ENCODE results near the gene RAMAC.
A peak's percentile ranks its signal among the peaks of the same experiment; 100 is the strongest.
"Not testable (repeated sequence)": the region's sequence is repeated elsewhere in the genome, so short reads cannot be mapped to it uniquely, and the experiment has no call there.

RAMAC gene

DNA sequence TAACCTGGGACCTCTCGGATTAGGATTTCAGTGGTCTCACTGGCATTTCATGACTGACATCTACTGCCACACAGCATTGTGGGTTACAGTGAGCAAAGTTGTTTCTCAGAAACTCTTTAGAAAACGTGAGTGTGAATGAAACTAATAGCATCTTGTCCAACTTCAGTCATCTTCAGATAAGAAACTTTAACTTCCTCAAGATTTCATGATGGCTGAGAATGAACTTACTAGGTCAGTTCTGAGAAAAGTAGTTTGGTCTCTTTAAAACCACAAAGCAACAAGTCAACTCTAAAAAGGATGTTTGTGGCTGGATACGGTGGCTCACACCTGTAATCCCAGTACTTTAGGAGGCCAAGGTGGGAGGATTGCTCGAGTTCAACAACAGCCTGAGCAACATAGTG lies 19.3 kb upstream of the RAMAC start:
- no peak for DNase-seq

DNA sequence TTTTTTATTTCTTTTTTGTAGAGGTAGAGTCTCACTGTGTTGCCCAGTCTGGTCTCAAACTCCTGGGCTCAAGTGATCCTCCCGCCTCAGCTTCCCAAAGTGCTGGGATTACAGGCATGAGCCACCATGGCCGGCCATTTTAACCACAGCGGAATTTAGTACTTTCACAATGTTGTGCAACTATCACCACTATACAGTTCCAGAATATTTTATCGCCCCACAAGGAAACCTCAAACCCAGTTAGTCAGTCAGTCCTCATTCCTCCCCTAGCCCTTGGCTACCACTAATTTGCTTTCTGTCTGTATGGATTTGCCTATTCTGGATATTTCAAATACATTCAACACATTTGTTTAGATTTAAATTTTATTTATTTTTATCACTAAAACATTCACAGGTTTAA lies 17.9 kb upstream of the RAMAC start:
- no peak for DNase-seq

DNA sequence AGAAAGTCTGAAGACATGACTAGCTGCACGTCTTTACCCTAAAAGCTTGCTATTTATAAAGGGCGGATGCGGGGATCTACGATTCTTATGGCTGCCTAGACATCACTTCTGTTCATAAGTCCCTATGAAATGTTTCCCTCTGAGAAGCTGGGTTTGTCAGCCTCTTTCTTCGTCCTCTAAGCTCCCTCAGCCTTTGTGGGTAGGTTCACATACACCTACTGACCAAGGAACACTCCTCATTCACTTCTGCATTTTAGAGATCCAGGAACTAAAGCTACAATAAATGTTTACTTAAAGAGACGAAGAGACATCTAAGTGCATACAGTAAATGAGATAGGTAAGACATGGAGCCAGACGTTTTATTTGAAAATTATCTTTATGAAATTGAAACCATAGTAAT lies 16.7 kb upstream of the RAMAC start:
- no peak for DNase-seq

DNA sequence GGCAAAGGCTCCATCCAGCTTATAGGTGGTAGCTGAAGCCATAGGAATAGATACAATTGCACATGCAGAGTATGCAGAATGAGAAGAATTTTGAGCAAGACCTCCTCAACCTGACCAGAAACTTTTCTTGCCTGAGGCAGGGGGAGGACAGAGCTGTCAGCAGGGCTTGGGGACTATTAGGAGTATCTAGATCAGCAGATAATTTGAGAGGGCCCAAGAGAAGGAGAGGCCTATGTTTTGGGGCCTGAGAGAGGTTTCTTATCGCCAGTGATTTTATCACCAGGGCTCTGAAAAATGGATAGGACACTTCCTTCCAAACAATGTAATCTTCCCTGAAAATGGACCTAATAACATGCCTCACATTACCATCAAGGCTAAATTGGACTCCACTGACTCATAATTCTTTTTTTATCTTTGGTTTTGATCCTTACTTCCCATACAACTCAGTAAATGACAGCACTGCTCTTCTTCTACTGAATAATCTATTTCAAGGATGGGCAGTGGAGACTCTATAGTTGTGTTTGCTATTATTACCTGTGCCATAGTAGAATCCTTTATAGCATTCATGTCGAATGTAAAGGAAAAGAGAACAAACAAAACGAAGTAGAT lies 15.8 kb upstream of the RAMAC start:
- DNase-seq = no peak

DNA sequence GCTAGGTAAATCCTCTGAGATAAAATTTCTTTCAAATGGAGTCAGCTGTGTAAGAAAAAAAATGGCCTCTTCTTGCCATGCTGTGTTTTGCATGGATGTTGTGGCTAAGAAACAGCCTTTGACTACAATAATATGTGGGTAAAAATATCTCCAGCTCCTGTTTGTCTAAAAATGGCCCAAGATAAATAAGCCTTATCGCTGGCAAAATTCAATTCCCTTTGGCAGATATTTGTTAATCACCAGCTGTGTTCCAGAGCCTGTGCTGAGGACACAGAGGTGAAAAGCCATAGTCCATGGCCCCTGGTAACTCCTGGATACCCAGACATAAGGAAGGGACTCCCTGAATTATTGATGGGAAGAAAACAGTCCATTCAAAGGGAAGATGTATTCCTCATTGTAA lies 15.3 kb upstream of the RAMAC start:
- DNase-seq = no peak

DNA sequence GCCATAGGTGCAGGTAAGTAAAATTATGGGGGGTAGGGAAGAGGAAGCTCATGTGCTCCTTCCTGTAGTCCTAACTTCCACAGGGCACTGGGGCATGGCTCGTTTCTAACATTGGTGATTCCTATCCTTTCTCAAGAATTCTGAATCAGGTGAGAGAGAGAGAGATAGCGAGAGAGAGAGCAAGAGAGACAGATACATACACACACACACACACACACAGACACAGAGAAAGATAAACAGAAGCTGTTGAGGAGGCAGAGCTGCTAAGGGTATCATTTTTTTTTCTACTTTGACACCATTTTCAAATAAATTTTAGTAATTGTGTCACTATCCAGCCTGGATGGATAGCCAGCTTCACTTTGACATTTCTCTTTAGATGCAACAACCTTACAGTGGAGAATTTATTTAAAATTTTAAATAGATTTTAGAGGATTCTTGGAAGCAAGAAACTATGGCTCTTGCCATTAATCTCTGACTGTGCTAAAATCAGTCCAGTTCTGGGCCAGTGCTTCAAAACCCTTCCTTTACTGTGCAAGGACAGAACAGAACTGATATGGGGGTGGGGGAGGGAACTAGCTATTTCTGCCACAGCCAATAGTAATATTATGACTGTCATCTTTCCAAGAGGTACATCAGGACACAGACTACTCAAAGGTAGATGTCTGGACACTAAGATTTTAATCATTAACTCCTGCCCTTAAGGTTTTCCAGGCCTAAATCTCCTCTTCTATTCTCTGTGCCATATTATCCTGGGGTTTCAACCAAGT lies 14.6 kb upstream of the RAMAC start:
- no peak for DNase-seq

DNA sequence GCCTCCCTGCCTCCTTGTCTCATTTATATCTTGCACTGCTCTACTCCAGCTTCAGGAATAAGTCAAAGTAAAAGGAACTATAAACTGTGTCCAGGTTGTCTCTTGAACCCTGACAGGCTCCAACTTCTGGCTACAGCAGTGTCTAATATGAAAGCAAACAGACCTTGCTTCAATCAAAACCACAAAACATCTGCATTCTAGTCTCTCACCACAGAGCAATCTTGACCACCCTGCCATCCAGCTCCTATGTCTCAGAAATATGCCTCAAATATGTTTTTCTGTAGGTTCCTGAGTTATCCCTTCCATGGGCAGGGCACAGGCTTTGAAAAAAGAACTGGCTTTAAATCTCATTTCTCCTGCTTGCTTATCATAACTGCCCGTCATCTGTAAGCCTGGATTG lies 13.0 kb upstream of the RAMAC start:
- no peak for DNase-seq

DNA sequence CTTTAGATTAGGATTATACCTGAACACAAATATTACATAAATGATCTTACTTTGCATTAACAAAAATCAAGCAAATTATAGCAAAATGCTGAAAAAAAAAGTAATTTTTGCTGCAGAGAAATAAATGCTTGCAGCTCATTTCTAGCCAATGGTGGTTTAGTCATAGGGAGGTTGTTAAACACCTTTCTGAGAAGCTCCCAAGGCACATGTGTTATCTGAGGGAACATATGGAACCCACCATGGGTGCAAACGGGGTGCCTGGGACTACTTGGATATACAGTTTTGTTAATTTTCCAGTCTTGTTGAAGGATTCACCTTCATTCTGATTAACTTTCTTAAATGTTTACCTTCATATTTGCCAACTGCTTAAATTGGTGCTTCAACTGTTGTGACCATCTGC lies 8.9 kb upstream of the RAMAC start:
- no peak for DNase-seq

DNA sequence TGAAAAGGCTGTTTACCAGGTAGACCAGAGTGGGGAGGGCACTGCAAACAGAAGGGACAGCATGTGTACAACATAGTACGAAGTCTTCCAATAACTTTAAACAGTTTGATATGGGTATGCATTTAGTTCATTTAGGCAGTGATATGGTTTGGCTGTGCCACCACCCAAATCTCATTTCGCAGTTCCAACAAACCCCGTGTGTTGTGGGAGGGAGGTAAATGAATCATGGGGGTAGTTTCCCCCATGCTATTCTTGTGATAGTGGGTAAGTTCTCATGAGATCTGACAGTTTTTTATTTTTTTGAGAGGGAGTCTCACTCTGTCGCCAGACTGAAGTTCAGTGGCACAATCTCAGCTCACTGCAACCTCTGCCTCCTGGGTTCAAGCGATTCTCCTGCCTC lies 7.6 kb upstream of the RAMAC start:
- no peak for DNase-seq

DNA sequence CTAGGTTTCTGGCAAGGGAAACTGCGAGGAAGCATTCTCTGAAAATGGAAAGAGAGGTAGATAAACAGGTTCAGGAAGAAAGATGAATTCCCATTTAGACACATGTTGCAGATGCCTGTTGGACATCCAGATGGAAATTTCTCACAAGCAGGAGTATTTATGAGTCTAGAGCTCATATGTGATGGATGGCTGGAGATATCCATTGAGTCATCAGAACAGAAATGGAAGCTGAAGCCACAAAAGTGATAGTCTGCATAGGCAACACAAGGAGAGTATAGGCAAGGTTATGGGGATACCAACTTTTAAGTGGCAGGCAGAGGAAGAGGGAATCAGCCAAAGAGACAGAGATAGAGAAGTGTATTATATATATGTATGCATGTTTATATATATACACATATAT lies 6.3 kb upstream of the RAMAC start:
- no peak for DNase-seq

DNA sequence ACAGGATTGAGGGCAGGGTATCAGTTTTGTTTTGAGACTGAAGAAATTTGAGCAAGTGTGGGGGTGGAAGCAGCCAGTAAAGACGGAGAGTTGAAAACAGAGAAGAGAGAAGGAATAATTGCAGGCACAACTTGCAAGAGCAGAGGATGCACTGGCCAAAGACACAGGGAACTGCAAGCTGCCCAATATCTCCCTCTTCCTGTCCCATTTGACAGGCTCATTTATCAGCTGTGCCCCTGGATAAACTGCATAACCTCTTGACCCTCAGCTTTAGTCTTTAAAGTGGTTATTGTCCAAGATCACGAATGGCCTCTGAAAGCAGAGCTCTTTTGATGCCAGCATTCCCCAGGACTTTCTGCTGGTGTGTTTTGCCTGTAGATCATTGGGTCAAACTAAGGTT lies 5.0 kb upstream of the RAMAC start:
- DNase-seq = no peak

DNA sequence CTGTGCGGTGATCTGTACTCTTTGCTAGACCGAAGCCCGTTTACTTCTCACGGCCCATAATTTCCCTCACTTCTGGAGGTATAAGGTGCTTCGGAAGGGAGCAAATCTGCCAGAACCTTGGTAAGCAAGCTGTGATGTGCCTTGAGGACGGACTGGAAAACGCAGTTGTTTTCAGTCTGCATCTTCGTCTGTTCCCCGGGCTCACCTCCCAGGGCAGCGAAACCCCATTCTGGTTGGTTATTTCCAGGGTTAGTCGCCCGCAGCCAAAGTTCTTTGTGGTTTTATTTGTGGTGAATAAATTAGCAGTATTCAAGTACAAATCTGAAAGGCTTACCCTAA lies 401 bp downstream of the RAMAC start:
- DNase-seq = no peak

DNA sequence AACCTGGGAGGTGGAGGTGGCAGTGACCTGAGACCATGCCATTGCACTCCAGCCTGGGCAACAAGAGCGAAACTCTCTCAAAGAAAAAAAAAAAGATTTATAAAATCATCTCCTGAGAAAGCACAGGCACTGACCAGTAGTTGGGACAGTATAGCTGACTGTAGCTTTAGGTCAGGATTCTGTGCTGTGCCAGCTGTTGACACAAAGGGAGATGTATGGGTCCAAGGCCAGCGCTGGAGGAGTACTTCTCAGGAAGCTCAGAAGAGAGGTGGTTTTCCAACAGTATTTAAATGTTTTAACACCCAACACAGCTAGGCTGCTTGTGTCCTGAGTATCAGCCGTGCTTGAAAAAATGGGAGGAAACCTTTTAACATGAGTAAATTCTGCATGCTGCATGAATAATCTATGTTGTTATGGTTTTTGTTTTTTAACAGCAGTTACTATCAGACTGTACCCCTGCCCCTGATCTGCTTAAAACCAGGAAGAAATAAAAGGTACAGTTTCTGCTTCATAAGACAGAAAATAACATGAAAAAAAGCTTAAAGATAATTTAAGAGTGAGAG lies 6.5 kb downstream of the RAMAC start:
- no peak for DNase-seq

DNA sequence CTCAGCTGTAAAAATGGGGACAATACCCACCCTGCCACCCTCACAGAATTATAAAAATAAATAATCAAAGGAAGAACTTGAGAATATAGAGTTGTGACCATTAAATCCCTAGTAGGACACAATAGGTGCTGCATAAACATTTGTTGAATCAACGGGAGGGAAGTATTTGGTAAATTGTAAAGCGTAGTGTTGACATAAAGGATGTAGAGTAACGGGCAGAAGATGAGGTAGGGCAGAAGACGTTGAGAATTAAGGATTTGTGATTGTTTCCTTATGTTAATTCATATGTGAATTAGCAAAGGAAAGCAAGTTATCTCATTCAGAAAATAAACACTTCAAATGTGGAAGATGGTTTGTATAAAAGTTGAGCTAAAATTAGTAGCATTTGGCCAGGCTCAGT lies 7.1 kb downstream of the RAMAC start:
- DNase-seq = no peak

DNA sequence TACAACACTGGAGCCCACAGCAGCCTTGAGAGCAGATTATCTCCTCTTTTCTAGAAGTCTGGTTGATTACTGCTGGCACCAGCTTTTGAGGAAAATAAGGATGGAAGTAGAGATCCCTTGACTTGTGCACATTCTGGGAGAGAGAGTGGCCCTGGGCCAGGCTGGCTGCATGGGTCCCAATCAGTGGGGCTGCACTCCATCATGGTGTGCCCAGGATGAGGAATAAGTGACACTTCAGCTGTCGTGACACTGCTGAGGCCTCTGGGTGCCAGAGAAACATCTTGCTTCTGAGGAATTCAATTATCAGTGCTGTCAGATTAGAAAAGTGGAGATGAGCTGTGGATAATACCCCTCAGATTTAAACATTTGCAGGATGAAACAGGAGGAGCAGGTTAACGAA lies 9.1 kb downstream of the RAMAC start:
- DNase-seq = no peak

DNA sequence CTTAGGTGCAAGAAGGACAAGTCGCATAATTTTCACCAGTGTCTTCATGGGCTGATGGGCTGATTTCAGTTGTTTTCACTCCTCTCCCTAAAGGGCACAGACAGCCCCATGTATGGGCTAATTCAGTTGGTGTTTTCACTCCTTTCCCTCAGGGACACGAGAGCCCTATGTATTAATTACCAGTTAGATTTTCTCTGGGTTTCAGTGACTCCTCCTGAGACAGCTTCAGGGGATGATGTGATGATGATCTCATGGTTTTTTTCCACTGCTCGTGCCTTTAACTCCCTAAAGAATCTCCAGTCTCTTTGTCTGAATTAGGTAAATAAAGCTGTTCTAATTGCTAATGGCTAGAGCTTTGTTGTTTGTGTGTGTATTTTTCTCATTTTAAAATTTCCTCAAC lies 9.9 kb downstream of the RAMAC start:
- DNase-seq = no peak

DNA sequence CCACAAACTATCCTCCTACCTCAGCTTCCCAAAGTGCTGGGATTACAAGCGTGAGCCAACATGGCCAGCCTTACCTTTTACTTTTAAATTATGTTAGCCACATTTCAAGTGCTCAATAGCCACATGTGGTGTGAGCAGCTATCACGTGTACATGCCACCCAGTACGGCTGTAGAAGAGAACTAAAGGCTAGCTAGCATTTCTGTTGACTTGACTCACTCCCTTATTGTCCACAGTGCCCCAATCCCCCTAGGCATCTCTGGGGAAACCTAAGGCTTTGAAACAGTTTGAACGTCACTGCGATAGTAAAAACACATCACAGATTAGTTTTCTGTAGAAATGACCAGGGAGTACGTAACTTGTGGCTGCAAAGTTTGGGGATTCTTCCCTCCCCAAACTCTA lies 13.4 kb downstream of the RAMAC start:
- DNase-seq = no peak

DNA sequence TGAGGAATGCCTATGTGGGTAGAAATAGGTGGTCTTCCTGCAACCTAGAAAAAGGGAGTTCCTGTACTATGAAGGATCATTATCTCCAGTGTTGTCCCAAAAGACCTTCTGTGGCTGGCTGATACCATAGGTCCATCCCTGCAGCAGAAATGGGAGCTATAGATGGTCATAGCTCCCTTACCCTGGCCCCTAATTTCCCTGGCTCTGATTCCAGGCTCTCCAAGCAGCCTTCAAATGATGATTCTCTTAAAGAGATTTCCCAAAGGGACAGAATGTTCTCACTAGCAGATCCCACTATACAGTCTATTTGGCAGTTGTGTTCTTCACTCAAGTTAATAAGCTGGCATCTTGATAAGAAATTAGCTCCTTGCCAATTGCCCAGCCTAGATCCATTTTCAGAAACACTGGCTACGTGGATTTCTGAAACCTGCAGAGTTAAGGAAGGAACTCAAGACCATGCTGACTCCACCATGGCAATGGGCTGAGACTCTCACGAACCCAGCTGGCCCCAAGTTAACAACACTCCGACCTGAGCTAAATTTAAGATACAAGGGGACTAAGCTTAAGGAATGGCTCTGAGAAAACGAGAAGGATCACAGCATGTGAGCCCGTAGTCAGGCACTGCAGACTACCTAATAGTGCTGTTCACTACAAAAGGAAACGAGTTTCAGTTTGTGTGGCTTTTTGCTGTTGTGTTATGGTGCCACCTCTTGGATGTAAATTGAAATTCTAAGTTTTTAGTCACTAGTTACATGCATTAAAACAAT lies 14.1 kb downstream of the RAMAC start:
- peak in 3 of 56 donors; percentile 7 to 17 (median 10) for DNase-seq

DNA sequence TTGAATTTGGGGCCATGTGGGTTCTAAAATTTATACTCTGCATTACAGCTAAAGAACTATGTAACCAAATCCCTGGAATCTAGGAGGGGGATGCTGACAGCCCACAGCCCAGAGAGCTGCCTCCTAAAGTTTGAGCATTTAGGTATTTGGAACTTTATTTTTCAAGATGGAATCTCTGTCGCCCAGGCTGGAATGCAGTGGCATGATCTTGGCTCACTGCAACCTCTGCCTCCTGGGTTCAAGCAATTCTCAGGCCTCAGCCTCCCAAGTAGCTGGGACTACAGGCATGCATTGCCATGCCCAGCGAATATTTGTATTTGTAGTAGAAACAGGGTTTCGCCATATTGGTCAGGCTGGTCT lies 14.6 kb downstream of the RAMAC start:
- DNase-seq = not testable (repeated sequence)

DNA sequence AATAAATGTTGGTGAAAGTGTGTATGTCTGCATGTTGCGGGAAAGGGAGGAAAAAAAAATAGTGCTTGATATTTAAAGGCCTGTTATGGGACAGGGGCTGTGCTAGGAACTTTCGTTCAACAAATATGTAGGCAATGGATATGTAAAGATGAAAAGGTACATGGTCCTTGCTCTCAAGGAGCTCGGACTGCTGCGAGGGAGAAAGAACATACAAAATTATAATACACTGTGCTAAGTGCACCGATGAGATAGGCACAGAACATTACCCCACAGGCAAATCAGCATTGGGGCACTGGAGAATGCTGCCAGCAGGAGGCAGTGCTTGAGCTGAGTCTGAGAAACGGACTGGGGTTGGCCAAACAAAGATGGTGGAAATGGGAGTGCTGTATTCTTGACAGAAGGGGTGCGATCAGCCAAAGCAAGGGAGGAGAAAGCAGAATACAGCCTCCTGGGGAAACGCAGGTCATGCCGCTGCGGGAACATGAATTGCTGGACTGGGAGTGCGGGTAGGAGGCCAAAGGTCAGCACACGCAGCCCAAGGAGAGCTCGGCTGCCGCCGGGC lies 24.8 kb downstream of the RAMAC start:
- peak in 53 of 56 donors; percentile 3 to 87 (median 55) for DNase-seq

DNA sequence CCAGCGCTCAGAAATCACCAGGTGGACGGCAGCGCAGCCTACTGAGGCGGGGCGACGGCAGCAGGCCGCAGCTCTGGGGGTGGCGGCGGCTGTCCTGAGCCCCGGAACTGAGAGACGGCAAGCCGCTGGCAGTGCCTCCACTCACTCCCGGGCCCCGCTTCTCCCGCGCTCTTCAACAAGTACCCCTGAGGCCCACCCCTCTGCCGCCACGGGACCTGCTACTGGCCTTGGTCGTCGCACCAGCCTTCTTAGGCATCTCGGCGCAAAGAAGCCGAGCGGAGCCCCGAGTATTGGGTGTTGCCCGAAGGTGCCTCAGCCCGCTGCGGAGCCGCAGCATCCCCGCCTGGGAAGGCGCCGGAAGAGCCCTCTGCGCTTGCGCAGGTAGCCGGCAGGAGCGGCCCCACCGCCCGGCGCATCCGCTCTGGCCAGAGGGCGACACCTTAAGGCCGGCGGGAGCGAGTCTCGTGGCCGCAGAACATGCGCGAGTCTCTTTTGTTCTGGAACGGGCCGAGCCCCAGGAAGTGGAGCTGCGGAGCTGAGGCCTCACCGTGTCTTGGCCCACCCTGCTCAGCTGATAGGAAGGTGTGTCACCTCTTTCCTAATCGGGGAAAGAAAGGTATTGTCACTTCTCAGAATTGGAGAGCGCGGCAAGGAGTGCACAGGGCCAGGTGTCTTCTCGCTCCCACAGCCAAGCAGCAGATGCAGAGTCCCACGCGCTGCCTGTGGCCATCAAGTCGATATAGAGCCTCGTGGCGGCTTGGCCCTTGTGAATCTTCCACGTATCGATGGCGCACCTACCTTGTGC lies 25.5 kb downstream of the RAMAC start, which contains the start of gene C15orf40:
C15orf40 (minus strand) TSS at position 369 of the 805 bp plus-strand sequence; CDS start at position 337, 32 bp downstream.
- peak in 55 of 56 donors; percentile 37 to 93 (median 84) for DNase-seq
